ENCODE measurements around the gene SLC16A10. TPM values are rescaled to one million over a fixed set of nuclear protein-coding genes. Genes with fewer than 3 reads are reported as not detected.

SLC16A10 gene
- total and polyA plus RNA-seq, 2 donors from 2014 or later, result 3.7 to 5.9 TPM

GRCh38 chr6:111161650-111162049 lies 74.3 kb downstream of the SLC16A10 start:
- Histone ChIP-seq H3K4me3 (ENCODE audit: low read length in 3 of 3) (no peak overlapping the region), H3K27ac (ENCODE audit: low read depth in 2 of 2, low read length in 2 of 2) (no peak overlapping the region), H3K9me3 (ENCODE audit: control insufficient read depth in 2 of 3, insufficient read depth in 1 of 3, low read length in 3 of 3) (no peaks in the 10 kb centered on the region), H3K9ac (ENCODE audit: low read length in 3 of 3) (no peak overlapping the region), H3K27me3 (ENCODE audit: control insufficient read depth, insufficient read depth, low read length) (no peaks in the 10 kb centered on the region), H3K4me1 (ENCODE audit: control insufficient read depth in 2 of 3, insufficient read depth in 2 of 3, low read depth in 1 of 3, low read length in 3 of 3) (peaks cover 0 to 4% (median 0%) of the 10 kb centered on the region in 3 donors), H3K36me3 (ENCODE audit: control insufficient read depth in 2 of 3, insufficient read depth in 3 of 3, low read length in 3 of 3) (no peaks in the 10 kb centered on the region)
- no peak for FAIRE-seq
- DNase-seq, result no peak
- no peak for TF ChIP-seq CTCF (IDR thresholded peaks at IDR 0.05; ENCODE audit: borderline replicate concordance, extremely low read depth, insufficient read depth)
- intact Hi-C loops (cut with DNase I), result no loop called here

GRCh38 chr6:111162504-111162903 lies 75.2 kb downstream of the SLC16A10 start:
- DNase-seq (no peak), FAIRE-seq (no peak)
- Histone ChIP-seq H3K27ac (ENCODE audit: low read depth in 2 of 2, low read length in 2 of 2) (no peak overlapping the region), H3K27me3 (ENCODE audit: control insufficient read depth, insufficient read depth, low read length) (no peaks in the 10 kb centered on the region), H3K4me3 (ENCODE audit: low read length in 3 of 3) (no peak overlapping the region), H3K9me3 (ENCODE audit: control insufficient read depth in 2 of 3, insufficient read depth in 1 of 3, low read length in 3 of 3) (no peaks in the 10 kb centered on the region), H3K4me1 (ENCODE audit: control insufficient read depth in 2 of 3, insufficient read depth in 2 of 3, low read depth in 1 of 3, low read length in 3 of 3) (peaks cover 0 to 4% (median 0%) of the 10 kb centered on the region in 3 donors), H3K36me3 (ENCODE audit: control insufficient read depth in 2 of 3, insufficient read depth in 3 of 3, low read length in 3 of 3) (no peaks in the 10 kb centered on the region), H3K9ac (ENCODE audit: low read length in 3 of 3) (no peak overlapping the region)
- TF ChIP-seq CTCF (IDR thresholded peaks at IDR 0.05; ENCODE audit: borderline replicate concordance, extremely low read depth, insufficient read depth), result no peak
- intact Hi-C loops (cut with DNase I), result no loop called here

- no peaks in the 10 kb centered on the region for H3K9me3 ChIP-seq (ENCODE audit: control insufficient read depth in 2 of 3, insufficient read depth in 1 of 3, low read length in 3 of 3)
- FAIRE-seq, result no peak
Observed at GRCh38 chr6:111171577-111172400, 84.5 kb downstream of the SLC16A10 start.

More at GRCh38 chr6:111171577-111172400, 84.5 kb downstream of the SLC16A10 start:
- H3K27ac ChIP-seq (ENCODE audit: low read depth in 2 of 2, low read length in 2 of 2), result no peak overlapping the region
- H3K9ac ChIP-seq (ENCODE audit: low read length in 3 of 3), result no peak overlapping the region
- no peaks in the 10 kb centered on the region for H3K4me1 ChIP-seq (ENCODE audit: control insufficient read depth in 2 of 3, insufficient read depth in 2 of 3, low read depth in 1 of 3, low read length in 3 of 3)
- no peak for TF ChIP-seq CTCF (IDR thresholded peaks at IDR 0.05; ENCODE audit: borderline replicate concordance, extremely low read depth, insufficient read depth)
- DNase-seq, result no peak
- no peaks in the 10 kb centered on the region for H3K27me3 ChIP-seq (ENCODE audit: control insufficient read depth, insufficient read depth, low read length)
- no peaks in the 10 kb centered on the region for H3K36me3 ChIP-seq (ENCODE audit: control insufficient read depth in 2 of 3, insufficient read depth in 3 of 3, low read length in 3 of 3)
- intact Hi-C loops (cut with DNase I), result no loop called here
- H3K4me3 ChIP-seq (ENCODE audit: low read length in 3 of 3), result no peak overlapping the region
